Germinal center (tissue), 1 donor: ENCODE results near the gene HSD17B14.
"Not testable (repeated sequence)": the region's sequence is repeated elsewhere in the genome, so short reads cannot be mapped to it uniquely, and the experiment has no call there.

ENCODE experiments used
- DNase-seq: peaks from one replicate; pipeline ENCODE4 v3.0.0; 2012; ENCODE audit warnings: mixed read lengths, low spot score

HSD17B14 gene

DNA sequence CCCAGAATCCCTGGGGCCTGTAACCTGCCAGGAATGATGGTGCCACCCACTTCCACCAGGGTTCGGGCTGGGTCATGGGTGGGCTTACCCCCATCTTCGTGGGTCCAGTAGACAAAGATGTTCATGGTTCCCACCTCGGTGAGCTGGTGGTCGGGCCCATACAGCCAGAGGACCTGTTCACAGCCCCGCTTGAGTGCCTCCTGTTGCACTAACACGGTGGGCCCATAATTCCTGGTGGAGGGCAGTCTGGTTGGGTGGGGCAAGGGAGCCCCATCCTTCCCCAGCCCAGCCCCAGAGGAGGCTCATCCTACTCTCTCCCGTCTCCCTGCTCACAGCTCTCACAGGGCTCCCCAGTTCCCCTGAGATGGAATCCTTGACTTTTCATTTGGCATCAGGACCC lies 39.2 kb downstream of the HSD17B14 start:
- no peak for DNase-seq

DNA sequence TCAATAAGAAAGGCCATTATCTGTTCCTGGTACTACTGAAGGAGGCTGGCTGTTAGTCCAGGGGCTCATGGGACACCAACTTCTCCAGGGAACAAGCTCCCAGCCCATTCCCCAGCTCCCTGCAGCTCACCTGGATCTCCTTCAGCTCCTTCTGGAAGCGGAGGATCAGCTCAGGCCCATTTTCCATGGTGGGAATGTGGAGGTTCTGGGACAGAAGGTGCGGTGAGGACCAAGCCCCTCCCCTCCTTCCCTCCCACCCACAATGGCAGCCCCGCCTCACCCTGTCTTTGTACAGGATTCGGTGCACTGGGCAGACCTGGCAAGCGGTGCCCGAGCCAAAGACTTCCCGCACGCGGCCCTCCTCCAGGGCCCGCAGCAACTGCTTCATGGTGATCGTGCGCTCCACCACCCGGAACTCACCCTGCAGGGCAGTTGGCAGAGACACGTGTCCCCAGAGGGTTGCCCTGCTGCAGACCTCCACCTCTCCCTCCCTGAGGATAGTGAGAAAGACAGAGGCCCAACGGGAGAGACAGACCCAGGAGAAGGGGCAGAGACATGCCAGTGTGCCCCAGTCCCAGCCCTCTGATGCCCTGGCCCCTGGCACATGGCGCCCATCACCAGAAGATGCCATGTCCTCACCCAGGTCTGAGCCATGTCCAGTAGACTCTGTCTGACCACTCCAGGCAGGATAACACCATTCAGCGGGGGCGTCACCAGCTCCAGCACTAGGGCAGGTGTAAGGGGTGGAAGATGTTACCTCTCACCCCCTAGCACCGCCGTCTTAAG lies 39.8 kb downstream of the HSD17B14 start:
- DNase-seq, result no peak

DNA sequence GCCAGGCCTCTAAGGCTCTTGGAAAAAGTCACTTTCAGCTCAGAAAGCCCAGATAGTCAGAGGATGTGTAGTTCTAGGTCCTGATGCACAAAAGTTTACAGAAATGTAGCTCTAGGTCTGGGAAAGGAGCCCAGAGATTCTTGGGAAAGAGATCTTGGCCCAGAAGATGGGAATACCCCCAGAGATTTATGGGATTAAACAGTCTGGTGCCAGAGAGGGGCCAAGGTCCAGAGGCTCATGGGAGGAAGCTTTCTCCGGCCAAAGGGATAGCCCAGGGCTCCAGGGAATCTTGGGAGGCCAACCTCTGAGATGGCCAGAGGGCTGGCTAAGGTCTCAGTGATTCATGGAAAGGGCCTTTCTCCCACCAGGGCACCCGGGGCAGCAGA lies 40.6 kb downstream of the HSD17B14 start:
- no peak for DNase-seq

DNA sequence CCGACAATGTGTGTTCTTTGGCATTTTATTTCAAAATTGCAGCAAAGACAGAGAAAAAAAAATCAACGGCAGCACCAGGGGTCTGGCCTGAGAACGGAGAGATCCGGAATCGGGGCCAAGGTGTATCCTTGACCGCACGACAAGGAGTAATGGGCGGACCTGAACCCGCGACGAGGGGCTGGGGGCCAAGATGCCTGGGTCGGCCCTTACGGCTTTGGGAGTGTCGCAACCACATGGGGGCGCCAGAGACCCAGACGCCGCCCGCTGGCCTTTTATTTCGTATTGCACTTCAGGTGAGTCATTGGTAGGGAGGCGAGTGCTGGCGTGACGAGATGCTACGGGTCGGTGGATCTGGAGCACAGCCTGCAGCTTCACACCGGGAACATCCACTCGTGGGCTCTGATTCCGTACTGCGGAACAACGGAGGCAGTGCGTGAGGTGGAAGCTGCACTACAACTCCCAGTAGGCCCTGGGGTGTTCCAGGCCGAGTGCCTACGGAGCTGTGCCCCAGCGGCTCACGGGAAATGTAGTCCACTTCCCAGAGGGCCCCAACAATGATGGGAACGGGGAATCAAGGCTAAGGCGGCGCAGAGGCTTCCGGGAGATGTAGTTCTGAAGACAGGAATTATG lies 41.1 kb downstream of the HSD17B14 start:
- DNase-seq, result peak; percentile 92

DNA sequence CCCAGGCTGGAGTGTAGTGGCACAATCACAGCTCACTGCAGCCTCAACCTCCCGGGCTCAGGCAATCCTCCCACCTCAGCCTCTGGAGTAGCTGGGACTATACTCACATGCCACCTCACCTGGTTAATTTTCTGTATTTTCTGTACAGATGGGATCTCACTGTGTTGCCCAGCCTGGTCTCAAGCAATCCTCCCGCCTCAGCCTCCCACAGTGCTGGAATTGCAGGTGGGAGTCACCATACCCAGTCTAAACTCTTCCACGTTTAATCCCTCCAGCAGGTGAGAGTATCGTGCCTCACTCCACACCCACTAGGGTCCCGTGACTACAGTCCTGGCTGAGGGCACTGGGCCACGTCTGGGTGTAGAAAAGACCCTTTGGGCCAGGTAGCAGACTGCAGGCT lies 42.0 kb downstream of the HSD17B14 start:
- no peak for DNase-seq

DNA sequence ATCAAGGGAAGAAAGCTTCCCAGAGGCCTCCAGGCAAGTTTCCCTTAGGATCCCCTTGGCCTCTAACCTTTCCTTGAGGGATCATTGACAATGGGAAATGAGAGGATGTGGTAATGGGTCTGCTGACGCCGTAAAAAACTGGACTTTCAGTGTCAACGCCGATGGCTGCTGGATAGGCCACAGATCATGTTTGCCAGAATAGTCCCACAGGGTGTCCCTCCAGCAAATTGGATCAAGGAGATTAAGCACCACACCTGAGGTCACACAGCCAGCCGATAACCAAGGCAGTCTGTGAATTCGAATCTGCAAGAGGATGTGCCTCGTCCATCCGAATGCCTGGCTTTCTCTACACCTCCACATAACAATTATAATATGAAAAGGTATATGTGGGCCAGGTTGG lies 43.0 kb downstream of the HSD17B14 start:
- no peak for DNase-seq

DNA sequence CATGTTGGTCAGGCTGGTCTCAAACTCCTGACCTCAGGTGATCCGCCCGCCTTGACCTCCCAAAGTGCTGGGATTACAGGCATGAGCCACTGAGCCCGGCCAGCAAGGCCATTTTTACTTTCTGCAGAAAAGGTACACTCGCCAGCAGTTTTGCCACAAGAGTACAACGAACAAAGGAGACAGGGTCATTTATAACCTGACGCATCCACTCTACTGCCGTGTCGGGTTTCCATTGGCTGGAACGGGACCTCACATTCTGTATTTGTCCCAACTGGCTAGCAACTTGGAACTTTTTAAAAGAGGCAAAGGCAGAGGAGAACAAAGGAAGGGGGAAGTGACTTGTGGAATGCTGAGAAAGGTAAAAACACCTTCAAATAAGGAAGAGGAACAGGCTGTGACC lies 49.0 kb downstream of the HSD17B14 start:
- DNase-seq, result not testable (repeated sequence)

DNA sequence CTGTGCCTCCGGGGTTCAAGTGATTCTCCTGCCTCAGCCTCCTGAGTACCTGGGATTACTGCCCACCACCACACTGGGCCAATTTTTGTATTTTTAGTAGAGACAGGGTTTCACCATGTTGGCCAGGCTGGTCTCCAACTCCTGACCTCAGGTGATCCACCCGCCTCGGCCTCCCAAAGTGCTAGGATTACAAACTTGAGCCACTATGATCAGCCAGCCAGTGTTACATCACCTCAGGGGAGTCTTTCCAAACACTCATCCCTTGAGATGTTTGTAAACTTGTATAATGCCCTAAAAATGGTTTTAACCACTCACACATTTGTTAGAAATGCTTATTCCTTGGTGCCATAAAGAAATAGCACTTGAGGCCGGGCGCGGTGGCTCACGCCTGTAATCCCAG lies 49.9 kb downstream of the HSD17B14 start:
- not testable (repeated sequence) for DNase-seq

DNA sequence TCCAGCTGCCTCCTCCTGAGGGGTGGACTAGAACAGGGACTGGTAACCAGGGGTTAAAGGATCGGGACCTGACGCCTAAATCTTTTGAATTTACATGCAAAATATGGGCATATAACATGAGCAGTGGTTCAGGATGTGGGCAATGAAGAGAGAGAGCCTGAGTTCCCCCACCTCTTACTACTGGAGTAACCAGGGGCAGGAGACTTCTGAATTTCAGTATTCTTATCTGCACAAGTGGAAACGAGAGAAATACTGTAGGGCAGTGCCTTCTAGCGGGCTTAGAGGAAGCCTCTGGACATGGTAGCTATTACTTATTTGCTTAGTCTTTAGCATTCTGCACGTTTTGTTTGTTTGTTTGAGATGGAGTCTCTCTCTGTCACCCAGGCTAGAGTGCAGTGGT lies 51.8 kb downstream of the HSD17B14 start:
- no peak for DNase-seq

DNA sequence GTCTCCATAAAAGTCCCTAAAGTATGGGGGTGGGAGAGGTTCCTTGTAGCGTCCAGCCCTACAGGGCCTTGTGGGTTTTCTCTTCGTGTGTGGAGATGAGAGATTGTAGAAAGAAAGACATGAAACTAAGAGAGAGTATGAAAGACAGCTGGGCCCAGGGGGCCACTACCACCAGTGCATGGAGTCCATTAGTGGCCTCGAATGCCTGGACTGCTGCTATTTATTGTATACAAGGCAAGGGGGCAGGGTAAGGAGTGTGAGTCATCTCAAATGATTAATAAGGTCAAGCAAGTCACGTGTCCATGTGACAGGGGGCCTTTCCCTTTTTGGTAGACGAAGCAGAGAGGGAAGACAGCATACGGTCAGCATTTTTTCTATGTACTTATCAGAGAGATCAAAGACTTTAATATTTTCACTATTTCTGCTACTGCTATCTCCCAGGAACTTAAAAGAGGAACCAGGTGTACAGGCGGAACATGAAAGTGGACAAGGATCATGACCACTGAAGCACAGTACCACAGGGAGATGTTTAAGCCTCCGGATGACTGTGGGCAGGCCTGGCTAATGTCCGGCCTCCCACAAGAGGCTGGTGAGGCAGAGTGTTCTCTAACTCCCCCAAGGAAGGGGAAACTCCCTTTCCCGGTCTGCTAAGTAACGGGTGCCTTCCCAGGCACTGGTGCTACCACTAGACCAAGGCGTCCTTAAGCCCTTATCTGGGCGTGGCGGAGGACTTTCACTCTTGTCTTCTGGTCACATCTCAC lies 55.5 kb downstream of the HSD17B14 start:
- DNase-seq, result no peak

DNA sequence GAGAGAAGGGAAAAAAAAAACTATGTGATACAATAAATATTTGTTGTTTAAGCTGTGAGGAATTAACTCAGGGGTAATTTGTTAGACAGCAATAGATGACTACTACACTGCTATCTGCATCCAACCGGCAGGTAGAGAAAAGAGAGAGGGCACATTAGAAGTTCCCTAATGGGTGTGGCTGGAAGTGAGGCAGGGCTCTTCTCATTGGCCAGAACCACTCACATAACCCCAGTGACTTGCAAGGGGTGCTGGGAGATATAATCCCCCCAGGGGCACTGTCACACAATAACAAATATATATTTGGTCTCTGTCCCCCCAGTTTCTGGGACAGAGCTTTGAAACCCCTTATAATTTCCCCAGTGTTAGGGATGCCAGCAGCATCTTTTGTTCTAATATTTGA lies 56.7 kb downstream of the HSD17B14 start:
- DNase-seq, result peak; percentile 40

DNA sequence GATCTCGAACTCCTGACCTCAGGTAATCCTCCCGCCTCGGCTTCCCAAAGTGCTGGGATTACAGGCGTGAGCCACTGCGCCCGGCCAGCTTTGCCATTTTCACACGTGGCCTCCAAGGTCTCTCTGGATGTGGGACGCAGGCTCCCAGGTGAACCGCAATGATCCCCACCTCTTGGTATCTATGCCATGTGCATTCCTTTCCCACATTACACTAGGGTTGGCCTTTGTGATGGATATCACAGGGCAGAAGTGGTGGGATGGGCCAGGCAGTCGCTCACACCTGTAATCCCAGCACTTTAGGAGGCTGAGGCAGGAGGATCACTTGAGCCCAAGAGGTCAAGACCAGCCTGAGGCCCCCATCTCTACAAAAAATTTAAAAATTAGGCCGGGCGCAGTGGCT lies 58.6 kb downstream of the HSD17B14 start:
- no peak for DNase-seq

DNA sequence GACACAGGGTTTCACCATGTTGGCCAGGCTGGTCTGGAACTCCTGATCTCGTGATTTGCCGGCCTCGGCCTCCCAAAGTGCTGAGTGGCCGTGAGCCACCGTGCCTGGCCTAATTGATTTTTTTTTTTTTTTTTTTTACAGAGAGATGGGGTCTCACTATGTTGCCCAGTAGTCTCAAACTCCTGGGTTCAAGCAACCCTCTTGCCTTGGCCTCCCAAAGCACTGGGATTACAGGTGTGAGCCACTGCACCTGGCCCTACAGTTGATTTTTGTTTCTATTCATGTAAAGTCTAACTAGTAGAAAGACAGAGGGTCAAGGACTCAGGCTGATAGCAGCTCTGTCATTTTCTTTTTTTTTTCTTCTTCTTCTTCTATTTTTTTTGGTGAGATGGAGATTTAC lies 59.2 kb downstream of the HSD17B14 start:
- no peak for DNase-seq

DNA sequence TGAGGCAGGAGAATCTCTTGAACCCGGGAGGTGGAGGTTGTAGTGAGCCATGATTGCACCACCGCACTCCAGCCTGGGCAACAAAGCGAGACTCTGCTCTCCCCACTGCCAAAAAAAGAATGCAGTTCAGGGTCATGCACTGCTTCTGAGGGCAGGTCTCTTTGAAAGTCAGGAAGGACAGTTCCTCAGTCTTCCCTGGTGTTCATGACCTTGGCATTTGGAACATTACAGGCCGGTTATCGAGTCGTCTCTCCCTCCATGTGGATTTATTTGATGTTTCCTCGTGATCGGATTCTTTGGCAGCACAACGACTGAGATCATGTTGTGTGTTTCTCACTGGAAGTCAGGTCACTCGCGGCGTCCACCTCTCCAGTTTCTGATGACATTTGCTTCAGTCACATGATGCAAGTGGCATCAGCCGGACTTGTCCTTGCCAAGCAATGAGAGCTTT lies 63.8 kb downstream of the HSD17B14 start:
- no peak for DNase-seq

DNA sequence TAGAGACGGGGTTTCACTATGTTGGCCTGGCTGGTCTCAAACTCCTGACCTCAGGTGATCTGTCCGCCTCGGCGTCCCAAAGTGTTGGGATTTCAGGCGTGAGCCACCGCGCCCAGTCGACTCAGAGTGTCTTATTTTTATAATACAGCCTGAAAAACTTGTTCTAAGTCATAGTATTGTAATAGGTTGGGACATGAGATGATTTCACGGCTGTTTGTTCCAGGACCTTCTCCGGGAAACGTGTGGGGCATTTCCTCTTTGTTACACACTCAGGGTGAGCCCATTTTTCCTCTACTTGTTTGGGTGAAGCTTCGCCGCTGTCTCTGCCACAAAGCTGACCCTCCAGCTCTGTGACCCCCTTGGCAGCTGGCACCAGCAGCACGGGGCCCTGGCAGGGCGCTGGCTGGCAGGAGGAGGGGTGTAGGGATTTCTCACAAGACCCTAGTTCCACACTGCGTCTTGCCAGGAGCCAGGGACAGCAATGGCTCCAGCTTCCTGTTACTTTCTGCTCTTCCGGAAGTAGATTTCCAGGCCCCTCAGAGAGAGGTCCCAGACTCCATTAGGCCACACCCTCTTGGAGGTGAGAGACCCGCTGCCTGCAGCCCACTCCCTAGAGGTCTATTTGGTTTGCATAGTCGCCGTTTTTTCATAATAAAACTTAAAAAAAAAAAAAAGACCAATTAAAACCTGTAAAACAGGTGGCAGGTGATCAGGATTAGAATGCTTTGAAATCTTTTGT lies 65.4 kb downstream of the HSD17B14 start:
- no peak for DNase-seq

DNA sequence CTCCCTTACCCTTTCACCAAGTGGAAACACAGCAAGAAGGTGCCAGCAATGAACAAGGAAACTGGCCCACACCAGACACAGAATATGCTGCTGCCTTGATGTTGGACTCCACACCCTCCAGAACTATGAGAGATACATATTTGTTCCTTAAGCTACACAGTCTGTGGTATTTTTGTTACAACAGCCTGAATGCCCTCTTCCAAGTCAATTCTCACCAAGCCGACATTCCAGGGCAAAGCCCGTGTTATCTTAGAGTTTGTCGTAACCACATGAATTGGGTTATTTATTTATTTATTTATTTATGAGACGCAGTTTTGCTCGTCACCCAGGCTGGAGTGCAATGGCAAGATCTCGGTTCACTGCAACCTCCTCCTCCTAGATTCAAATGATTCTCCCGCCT lies 66.0 kb downstream of the HSD17B14 start:
- no peak for DNase-seq

DNA sequence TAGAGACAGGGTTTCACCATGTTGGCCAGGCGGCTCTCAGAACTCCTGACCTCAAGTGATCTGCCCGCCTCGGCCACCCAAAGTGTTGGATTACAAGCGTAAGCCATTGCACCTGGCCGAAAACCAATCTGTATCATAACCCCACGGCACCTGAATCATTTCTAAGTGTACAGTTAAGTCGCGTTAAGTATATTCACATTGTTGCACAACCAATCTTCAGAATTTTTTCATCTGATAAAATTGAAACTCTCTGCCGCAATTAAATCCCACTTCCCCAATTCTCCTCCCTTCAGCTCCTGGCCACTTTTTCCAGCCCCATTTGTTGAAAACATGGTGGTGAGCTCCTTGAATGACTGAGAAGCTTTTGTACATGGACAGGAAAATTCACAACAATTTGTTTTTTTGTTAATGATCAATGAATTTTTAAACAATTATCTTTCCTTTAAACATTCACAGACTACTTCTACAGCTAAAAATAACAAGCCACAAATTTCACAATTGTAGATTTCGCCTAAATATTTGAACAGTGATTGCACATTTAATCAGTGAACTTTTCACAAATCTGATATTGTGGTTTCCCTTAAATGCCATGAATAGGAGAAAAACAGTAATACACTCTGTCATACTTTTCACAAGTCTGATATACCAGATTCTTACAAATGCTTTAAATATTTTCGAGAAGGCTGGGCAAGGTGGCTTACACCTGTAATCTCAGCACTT lies 67.1 kb downstream of the HSD17B14 start:
- DNase-seq, result no peak

DNA sequence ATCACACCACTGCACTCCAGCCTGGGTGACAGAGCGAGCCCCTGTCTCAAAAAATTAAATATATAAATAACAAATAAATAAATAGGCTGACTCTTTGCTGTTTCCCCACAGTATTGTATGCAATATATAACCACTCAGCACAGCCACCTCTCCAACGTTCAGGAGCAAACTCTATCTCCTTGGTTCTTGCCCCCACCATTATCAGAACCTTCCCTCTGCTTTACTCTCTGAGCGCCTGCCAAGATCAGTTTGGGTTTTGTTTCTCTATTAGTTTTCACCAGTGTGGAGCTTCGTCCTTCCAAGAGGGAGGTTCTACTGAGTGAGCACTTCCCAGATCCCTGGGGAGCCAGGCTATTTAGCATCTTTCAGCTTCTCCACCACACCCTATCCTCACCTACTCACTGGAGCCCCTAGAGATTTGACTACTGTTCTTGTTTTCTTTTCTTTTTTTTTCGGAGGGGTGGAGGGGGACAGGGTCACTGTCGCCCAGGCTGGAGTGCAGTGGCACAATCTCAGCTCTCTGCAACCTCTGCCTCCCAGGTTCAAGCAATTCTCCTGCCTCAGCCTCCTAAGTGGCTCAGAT lies 68.0 kb downstream of the HSD17B14 start:
- DNase-seq, result not testable (repeated sequence)

DNA sequence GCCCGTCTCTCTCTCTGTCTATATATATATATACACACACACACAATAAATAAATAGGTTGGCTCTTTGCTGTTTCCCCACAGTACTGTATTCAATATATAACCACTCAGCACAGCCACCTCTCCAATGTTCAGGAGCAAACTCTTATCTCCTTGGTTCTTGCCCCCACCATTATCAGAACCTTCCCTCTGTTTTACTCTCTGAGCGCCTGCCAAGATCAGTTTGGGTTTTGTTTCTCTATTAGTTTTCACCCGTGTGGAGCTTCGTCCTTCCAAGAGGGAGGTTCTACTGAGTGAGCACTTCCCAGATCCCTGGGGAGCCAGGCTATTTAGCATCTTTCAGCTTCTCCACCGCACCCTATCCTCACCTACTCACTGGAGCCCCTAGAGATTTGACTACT lies 70.5 kb downstream of the HSD17B14 start:
- DNase-seq, result not testable (repeated sequence)
